ENCODE results near the gene CD82.

GRCh38 chr11:44573333-44573732 is 7.9 kb downstream of the CD82 start:
- TF ChIP-seq, protein P1, sequence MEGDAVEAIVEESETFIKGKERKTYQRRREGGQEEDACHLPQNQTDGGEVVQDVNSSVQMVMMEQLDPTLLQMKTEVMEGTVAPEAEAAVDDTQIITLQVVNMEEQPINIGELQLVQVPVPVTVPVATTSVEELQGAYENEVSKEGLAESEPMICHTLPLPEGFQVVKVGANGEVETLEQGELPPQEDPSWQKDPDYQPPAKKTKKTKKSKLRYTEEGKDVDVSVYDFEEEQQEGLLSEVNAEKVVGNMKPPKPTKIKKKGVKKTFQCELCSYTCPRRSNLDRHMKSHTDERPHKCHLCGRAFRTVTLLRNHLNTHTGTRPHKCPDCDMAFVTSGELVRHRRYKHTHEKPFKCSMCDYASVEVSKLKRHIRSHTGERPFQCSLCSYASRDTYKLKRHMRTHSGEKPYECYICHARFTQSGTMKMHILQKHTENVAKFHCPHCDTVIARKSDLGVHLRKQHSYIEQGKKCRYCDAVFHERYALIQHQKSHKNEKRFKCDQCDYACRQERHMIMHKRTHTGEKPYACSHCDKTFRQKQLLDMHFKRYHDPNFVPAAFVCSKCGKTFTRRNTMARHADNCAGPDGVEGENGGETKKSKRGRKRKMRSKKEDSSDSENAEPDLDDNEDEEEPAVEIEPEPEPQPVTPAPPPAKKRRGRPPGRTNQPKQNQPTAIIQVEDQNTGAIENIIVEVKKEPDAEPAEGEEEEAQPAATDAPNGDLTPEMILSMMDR (conservative IDR thresholded peaks at IDR 0.05; ENCODE audit: low read depth, low read length) = no peak
- TF ChIP-seq EZH2 (IDR thresholded peaks at IDR 0.05; ENCODE audit: borderline replicate concordance, low read depth, low read length, poor library complexity, severe bottlenecking) = no peak

All from A673 (cell line).